Measurements from ENCODE around the gene NFATC1. TPM values are rescaled to one million over a fixed set of nuclear protein-coding genes. Genes with fewer than 3 reads are reported as not detected.

Gene NFATC1
- total and polyA plus RNA-seq, 8 donors, result 3.4 to 7.9 (median 4.4) TPM

GRCh38 chr18:79574938-79575525 lies 179.3 kb downstream of the NFATC1 start:
- peaks cover 12 to 23% (median 21%) of the 10 kb centered on the region in 3 donors for H3K4me1 ChIP-seq

DNA sequence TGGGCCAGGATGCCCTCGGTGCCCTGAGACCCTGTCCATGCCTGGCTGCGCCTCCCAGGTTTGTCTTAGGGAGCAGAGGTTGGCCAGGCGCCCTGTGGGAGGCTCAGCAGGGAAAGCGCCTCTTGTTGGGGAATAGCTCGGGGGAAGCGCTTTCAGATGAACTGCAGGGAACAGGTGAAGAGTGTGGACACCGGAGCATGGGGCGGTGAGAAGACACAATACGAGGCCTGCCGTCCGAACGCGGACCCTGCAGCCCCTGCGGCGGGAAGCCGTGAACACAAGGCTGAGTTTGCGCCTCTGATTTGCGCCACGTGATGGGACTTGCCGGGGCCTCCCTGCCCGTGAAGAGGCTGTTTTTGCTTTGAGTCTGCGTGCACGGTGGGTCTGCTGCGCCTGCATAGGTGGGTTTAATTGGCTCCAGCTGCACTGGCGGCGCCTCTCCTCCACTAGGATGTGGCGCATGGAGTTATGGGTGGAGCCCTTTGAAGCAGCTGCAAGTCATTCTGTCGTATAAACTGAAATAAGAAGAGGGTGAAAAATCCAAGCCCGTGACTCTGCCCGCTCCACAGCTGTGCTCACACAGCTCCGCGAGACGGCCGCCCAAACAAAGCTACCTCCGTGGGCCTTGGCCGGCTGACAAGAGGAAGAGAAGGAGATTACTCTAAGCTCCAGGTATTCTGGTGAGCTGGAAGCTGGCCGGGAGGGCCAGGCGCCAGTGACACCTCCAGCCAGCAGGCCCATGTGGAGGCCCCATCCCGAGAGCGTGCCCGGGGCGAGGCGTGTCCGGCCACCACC lies 180.4 kb downstream of the NFATC1 start:
- H3K9me3 ChIP-seq, result no peaks in the 10 kb centered on the region
- no peaks in the 10 kb centered on the region for H3K27me3 ChIP-seq
- 62 to 63% methylated on average over 43 to 44 of the region's 44 CpGs for WGBS, 2 donors
- no peak overlapping the region for H3K4me3 ChIP-seq
- TF ChIP-seq, protein P1, sequence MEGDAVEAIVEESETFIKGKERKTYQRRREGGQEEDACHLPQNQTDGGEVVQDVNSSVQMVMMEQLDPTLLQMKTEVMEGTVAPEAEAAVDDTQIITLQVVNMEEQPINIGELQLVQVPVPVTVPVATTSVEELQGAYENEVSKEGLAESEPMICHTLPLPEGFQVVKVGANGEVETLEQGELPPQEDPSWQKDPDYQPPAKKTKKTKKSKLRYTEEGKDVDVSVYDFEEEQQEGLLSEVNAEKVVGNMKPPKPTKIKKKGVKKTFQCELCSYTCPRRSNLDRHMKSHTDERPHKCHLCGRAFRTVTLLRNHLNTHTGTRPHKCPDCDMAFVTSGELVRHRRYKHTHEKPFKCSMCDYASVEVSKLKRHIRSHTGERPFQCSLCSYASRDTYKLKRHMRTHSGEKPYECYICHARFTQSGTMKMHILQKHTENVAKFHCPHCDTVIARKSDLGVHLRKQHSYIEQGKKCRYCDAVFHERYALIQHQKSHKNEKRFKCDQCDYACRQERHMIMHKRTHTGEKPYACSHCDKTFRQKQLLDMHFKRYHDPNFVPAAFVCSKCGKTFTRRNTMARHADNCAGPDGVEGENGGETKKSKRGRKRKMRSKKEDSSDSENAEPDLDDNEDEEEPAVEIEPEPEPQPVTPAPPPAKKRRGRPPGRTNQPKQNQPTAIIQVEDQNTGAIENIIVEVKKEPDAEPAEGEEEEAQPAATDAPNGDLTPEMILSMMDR (IDR thresholded peaks at IDR 0.05), result no peak
- H3K4me1 ChIP-seq, result peaks cover 12 to 23% (median 21%) of the 10 kb centered on the region in 3 donors
- H3K27ac ChIP-seq, result peak overlapping the region; percentile 56 to 83 (median 80)
- H3K36me3 ChIP-seq, result no peaks in the 10 kb centered on the region
- peak; percentile 78 to 82 (median 80) for ATAC-seq
- peak; percentile 74 to 87 (median 78) for DNase-seq
- intact Hi-C loops (cut with DNase I), result no loop called here
- FAIRE-seq, result no peak

More at GRCh38 chr18:79574938-79575525, 179.3 kb downstream of the NFATC1 start:
- TF ChIP-seq, protein P1 (IDR thresholded peaks at IDR 0.05), result no peak
- intact Hi-C loops (cut with DNase I), result no loop called here
- H3K27ac ChIP-seq, result no peak overlapping the region
- H3K27me3 ChIP-seq, result no peaks in the 10 kb centered on the region
- no peak for ATAC-seq
- DNase-seq, result peak in 4 of 6 donors; percentile 5 to 35 (median 10)
- no peak overlapping the region for H3K4me3 ChIP-seq
- no peak for FAIRE-seq
- H3K9me3 ChIP-seq, result no peaks in the 10 kb centered on the region
- no peaks in the 10 kb centered on the region for H3K36me3 ChIP-seq
- 77 to 82% methylated on average over 17 of the region's 17 CpGs for WGBS, 2 donors

DNA sequence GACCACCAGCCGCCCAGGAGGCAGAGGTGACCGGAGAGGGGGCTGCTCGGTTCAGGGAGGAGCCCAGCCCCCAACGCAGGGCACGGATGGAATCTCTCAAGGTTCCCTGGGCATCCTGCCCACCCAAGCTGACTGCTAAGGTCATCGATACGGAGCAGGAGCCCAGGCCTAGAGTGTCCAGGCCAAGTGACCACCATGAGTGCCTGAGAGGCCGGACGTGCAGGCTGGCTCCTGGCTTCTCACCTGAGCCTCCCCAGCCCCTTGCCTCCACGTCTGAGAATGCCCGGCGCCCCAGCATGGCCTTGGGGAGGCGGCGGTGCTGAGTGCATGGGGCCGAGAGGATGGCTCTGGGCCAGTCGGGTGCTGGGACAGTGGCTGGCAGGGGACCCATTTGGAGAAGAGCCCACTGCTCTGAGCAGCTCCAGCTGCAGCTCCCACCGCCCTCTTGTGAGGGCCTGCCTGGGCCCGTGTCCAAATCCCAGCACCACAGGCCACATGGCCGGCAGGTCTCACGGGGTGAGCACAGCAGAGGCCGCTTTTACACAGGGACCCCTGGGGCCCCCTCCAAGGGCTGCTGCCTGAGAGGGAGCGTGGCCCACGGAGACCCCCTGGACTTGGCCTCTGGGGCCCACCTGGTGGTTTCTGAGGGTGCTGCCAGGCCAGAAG lies 181.1 kb downstream of the NFATC1 start:
- no peaks in the 10 kb centered on the region for H3K36me3 ChIP-seq
- no peak for FAIRE-seq
- H3K4me1 ChIP-seq, result peaks cover 12 to 23% (median 21%) of the 10 kb centered on the region in 3 donors
- H3K4me3 ChIP-seq, result no peak overlapping the region
- H3K9me3 ChIP-seq, result no peaks in the 10 kb centered on the region
- H3K27ac ChIP-seq, result peak overlapping the region; percentile 56 to 83 (median 80)
- intact Hi-C loops (cut with DNase I), result no loop called here
- peak; percentile 72 to 90 (median 76) for DNase-seq
- TF ChIP-seq, protein P1 (IDR thresholded peaks at IDR 0.05), result no peak
- ATAC-seq, result peak; percentile 70 to 83 (median 76)
- H3K27me3 ChIP-seq, result no peaks in the 10 kb centered on the region
- 20 to 28% methylated on average over 21 to 23 of the region's 23 CpGs for WGBS, 2 donors

DNA sequence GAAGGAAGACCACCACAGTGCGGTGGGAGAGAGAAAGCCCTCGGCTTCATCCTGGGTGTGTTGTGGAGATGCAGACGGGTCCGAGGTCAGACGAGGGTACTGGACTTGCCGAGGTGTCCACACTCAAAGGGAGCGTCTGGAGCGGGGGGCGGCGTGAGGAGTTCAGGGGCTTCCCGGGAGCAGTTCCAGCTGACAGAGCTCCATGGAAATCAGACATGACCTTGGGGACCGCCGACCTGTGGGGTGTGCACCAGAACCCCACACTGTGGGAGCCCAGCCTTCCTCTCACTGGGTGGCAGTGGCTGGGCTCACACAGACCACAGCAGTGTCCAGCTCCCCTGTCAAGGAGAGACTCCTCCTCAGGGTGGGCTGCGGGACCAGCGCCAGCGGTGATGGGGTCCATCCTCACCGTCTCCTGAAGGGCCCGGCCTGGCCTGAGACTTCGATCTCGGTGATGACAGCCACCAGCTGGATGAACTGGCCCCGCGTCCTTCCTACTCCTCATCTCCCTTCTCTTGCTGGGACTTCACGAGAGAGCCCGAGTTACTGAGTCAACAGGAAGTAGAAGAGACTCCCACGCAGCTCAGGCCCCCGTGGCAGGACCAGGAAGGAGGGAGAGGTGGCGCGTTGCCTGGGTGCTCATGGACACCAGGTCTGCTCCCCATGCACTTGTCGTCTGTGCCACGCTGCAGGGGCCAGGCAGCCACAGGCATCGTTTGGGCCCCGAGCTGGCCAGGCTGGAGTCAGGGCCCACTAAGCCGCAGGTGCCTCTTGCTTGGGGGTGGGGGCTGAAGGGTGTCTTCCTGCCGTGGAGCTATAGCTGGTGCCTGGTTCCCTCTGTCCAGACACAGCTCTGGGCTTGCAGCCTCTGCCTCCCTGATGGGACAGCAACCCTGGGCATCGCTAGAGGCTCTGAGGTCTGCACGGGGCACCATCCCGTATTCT lies 182.0 kb downstream of the NFATC1 start:
- no peaks in the 10 kb centered on the region for H3K27me3 ChIP-seq
- 61 to 71% methylated on average over 37 of the region's 37 CpGs for WGBS, 2 donors
- TF ChIP-seq, protein P1 (IDR thresholded peaks at IDR 0.05), result no peak
- DNase-seq (peak in 4 of 6 donors; percentile 34 to 78 (median 46)), ATAC-seq (peak in 2 of 4 donors; percentile 5 to 20), FAIRE-seq (no peak)
- peak overlapping the region; percentile 56 to 83 (median 80) for H3K27ac ChIP-seq
- no peaks in the 10 kb centered on the region for H3K36me3 ChIP-seq
- no peak overlapping the region for H3K4me3 ChIP-seq
- H3K4me1 ChIP-seq, result peaks cover 12 to 23% (median 21%) of the 10 kb centered on the region in 3 donors
- H3K9me3 ChIP-seq, result no peaks in the 10 kb centered on the region
- intact Hi-C loops (cut with DNase I), result no loop called here
